ENCODE measurements around the gene KLHL41.

DNA sequence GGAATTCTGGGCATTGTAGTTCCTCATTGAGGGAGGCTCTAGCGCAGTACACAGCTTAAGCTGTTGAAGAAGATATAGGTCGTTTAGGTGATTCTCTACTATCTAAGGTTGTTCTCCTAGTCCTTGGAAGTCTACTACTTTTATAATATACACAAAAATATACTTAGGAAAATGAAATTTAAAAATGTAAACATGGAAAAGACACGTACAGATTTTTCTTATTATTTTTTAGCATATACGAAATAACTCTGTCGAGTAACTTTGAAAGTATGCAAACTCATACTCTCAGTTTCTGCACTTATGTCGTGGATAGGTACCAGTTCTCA lies 64.4 kb downstream of the KLHL41 start:
- TF ChIP-seq, protein P1, sequence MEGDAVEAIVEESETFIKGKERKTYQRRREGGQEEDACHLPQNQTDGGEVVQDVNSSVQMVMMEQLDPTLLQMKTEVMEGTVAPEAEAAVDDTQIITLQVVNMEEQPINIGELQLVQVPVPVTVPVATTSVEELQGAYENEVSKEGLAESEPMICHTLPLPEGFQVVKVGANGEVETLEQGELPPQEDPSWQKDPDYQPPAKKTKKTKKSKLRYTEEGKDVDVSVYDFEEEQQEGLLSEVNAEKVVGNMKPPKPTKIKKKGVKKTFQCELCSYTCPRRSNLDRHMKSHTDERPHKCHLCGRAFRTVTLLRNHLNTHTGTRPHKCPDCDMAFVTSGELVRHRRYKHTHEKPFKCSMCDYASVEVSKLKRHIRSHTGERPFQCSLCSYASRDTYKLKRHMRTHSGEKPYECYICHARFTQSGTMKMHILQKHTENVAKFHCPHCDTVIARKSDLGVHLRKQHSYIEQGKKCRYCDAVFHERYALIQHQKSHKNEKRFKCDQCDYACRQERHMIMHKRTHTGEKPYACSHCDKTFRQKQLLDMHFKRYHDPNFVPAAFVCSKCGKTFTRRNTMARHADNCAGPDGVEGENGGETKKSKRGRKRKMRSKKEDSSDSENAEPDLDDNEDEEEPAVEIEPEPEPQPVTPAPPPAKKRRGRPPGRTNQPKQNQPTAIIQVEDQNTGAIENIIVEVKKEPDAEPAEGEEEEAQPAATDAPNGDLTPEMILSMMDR (IDR thresholded peaks at IDR 0.05) = no peak
- TF ChIP-seq POLR2AphosphoS5 (IDR thresholded peaks at IDR 0.05) = no peak
